ENCODE results near the gene R3HDM4. TPM values are rescaled to one million over a fixed set of nuclear protein-coding genes. Genes with fewer than 3 reads are reported as not detected.

The R3HDM4 gene
- total and polyA plus RNA-seq, 2 donors from 2014 or later: 47.4 to 71.4 TPM

- Histone ChIP-seq H3K4me1 (ENCODE audit: control insufficient read depth in 2 of 3, insufficient read depth in 2 of 3, low read depth in 1 of 3, low read length in 3 of 3) (peaks cover 0 to 30% (median 9%) of the 10 kb centered on the region in 3 donors), H3K4me3 (ENCODE audit: low read length in 3 of 3) (no peak overlapping the region), H3K27me3 (ENCODE audit: control insufficient read depth, insufficient read depth, low read length) (no peaks in the 10 kb centered on the region), H3K36me3 (ENCODE audit: control insufficient read depth in 2 of 3, insufficient read depth in 3 of 3, low read length in 3 of 3) (no peaks in the 10 kb centered on the region), H3K9ac (ENCODE audit: low read length in 3 of 3) (no peak overlapping the region), H3K27ac (ENCODE audit: low read depth in 2 of 2, low read length in 2 of 2) (no peak overlapping the region), H3K9me3 (ENCODE audit: control insufficient read depth in 2 of 3, insufficient read depth in 1 of 3, low read length in 3 of 3) (no peaks in the 10 kb centered on the region)
- no peak for DNase-seq
- TF ChIP-seq CTCF (IDR thresholded peaks at IDR 0.05; ENCODE audit: borderline replicate concordance, extremely low read depth, insufficient read depth): no peak
- FAIRE-seq: no peak
- intact Hi-C loops (cut with DNase I): no loop called here
These were observed 37.5 kb upstream of the R3HDM4 start for GRCh38 chr19:950352-951066.

DNA sequence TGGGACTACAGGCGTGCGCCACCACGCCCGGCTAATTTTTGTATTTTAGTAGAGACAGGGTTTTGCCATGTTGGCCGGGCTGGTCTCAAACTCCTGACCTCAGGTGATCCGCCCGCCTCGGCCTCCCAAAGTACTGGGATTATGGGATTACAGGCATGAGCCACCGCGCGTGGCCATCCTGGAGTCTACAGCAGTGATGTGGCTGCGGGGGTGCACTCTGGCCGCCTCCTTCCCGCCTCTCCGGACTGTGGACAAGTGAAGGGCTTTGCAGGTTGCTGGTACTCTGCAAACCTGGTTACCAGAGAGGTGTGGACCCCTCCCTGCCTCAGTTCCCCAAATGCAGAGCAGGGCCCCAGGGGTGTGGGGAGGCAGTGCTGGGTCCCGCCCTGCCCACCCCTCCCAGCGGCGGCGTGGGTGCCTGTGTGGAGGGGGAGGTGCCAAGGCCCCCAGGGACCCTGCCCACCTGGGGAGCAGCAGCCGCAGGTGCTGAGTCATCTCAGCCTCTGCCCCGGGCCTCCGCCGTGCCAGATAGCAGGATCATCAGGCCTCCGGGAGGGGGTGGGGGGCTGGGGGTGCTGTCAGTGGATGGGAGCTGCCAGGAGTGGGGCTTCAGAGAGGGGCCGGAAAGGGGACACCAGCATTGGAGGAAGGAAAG is 36.0 kb upstream of the R3HDM4 start:
- FAIRE-seq: no peak
- no peaks in the 10 kb centered on the region for H3K9me3 ChIP-seq (ENCODE audit: control insufficient read depth in 2 of 3, insufficient read depth in 1 of 3, low read length in 3 of 3)
- TF ChIP-seq CTCF (IDR thresholded peaks at IDR 0.05; ENCODE audit: borderline replicate concordance, extremely low read depth, insufficient read depth): no peak
- peak in 1 of 5 donors; percentile 75 for DNase-seq
- no peak overlapping the region for H3K27ac ChIP-seq (ENCODE audit: low read depth in 2 of 2, low read length in 2 of 2)
- H3K36me3 ChIP-seq (ENCODE audit: control insufficient read depth in 2 of 3, insufficient read depth in 3 of 3, low read length in 3 of 3): no peaks in the 10 kb centered on the region
- H3K4me3 ChIP-seq (ENCODE audit: low read length in 3 of 3): no peak overlapping the region
- no peak overlapping the region for H3K9ac ChIP-seq (ENCODE audit: low read length in 3 of 3)
- intact Hi-C loops (cut with DNase I): no loop called here
- no peaks in the 10 kb centered on the region for H3K27me3 ChIP-seq (ENCODE audit: control insufficient read depth, insufficient read depth, low read length)
- H3K4me1 ChIP-seq (ENCODE audit: control insufficient read depth in 2 of 3, insufficient read depth in 2 of 3, low read depth in 1 of 3, low read length in 3 of 3): peaks cover 0 to 33% (median 9%) of the 10 kb centered on the region in 3 donors

DNA sequence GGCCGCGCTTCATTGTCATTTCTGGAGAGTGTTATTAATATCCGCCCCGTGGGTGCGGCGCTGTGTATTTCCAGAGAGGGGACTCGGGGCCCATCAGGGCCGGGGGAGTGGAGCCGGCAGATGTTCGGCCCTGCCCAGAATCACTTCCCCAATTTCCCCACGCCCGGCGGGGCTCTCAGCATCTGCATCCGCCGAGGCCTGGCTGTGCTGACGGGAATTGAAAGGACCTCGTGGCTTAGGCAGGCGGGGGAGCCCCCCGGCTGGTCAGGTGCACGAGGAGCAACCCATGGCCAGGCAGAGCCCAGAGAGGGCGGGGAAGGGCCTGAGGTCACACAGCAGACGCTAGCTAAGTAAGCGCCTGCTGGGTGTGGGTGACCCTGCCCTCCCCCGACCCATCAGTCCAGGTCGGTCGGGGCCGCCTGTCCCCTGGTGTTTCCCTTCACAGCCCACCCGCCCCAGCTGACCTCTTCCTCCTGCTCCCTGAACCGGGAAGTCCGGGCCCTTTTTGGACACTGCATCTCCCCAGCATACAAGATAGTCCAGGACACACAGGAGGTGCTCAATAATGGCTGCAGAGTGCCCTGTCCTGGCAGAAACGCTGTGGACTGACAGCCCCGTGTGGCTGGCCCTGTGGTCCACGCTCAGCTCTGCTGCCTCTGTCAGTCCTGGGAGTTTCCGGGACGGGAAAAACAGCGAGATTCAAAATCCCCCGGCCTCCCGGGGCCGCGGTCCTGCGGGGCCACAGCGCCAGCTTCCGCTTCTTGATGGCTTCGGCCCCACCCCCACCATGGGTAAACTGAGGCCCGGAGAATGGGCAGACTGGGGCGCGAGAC is 34.9 kb upstream of the R3HDM4 start:
- intact Hi-C loops (cut with DNase I): no loop called here
- Histone ChIP-seq H3K27ac (ENCODE audit: low read depth in 2 of 2, low read length in 2 of 2) (no peak overlapping the region), H3K4me1 (ENCODE audit: control insufficient read depth in 2 of 3, insufficient read depth in 2 of 3, low read depth in 1 of 3, low read length in 3 of 3) (peaks cover 0 to 29% (median 9%) of the 10 kb centered on the region in 3 donors), H3K4me3 (ENCODE audit: low read length in 3 of 3) (no peak overlapping the region), H3K9ac (ENCODE audit: low read length in 3 of 3) (no peak overlapping the region), H3K36me3 (ENCODE audit: control insufficient read depth in 2 of 3, insufficient read depth in 3 of 3, low read length in 3 of 3) (no peaks in the 10 kb centered on the region), H3K9me3 (ENCODE audit: control insufficient read depth in 2 of 3, insufficient read depth in 1 of 3, low read length in 3 of 3) (no peaks in the 10 kb centered on the region), H3K27me3 (ENCODE audit: control insufficient read depth, insufficient read depth, low read length) (no peaks in the 10 kb centered on the region)
- peak in 2 of 5 donors; percentile 60 to 89 for DNase-seq
- FAIRE-seq: no peak
- TF ChIP-seq CTCF (IDR thresholded peaks at IDR 0.05; ENCODE audit: borderline replicate concordance, extremely low read depth, insufficient read depth): no peak
